ENCODE measurements around the gene ARMC5.

- TF ChIP-seq POLR2A (IDR thresholded peaks at IDR 0.05) = no peak
- TF ChIP-seq CTCF (IDR thresholded peaks at IDR 0.05) = no peak
These were observed 45.9 kb upstream of the ARMC5 start for GRCh38 chr16:31413381-31413780.
